HG03342 (cell line): ENCODE measurements around the gene POFUT2.
"Not testable (repeated sequence)": the region's sequence is repeated elsewhere in the genome, so short reads cannot be mapped to it uniquely, and the experiment has no call there.

Experiments
- ATAC-seq: cut with Tn5 transposase; IDR thresholded peaks from one replicate; pipeline ENCODE4 v1.9.1; 2021; ENCODE audit warnings: mild to moderate bottlenecking, moderate library complexity; ENCODE audit not compliant: unreplicated experiment

Gene POFUT2

DNA sequence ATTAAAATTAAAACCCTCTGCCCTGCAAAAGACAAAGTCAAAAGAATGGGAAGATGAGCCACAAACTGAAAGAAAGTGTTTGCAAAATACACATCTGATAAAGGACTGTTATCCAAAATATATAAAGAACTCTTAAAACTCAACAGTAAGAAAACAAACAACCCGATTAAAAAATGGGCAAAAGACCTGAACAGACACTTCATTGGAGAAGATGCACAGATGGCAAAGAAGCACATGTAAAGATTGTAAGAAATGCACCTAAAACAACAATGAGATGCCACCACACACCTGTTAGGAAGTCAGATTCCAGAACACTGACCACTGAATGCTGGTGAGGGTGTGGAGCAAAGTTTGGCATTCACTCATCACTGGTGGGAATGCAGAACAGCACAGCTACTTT is 24.6 kb upstream of the POFUT2 start:
- no peak for ATAC-seq

DNA sequence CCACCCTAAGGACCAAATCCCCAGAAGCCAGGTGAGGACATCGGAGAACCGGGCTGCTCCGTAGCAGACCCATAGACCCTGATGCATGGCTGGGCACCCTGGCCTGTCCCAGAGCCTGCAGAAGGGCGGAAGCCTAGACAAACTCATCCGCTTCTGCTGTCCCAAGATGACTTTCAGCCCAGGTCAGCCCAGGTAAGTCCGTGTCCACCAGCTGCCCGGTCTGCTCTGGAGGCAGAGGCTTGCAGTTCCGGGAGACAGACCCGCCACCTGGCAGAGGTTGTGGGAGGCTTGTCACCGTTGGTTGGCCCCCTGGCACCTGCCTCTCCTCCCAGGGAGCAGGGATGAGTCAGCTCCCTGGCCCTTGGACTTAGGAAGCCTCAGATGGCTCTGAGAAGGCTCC is 22.8 kb upstream of the POFUT2 start:
- no peak for ATAC-seq

DNA sequence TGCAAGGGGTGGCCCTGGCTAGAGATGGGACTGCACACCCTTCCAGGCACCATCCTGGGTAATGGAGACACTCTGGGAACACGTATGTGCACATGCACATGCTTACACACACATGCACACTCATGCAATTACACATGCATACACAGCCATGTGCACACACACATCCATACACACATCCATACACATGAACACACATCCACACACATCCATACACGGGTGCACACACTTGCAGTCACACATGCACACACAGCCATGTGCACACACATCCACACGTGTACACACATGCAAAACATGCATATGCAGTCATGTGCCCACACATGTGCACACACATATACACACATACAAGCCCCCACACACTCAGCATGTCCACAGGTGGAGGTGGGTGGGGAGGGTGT is 22.3 kb upstream of the POFUT2 start:
- no peak for ATAC-seq

DNA sequence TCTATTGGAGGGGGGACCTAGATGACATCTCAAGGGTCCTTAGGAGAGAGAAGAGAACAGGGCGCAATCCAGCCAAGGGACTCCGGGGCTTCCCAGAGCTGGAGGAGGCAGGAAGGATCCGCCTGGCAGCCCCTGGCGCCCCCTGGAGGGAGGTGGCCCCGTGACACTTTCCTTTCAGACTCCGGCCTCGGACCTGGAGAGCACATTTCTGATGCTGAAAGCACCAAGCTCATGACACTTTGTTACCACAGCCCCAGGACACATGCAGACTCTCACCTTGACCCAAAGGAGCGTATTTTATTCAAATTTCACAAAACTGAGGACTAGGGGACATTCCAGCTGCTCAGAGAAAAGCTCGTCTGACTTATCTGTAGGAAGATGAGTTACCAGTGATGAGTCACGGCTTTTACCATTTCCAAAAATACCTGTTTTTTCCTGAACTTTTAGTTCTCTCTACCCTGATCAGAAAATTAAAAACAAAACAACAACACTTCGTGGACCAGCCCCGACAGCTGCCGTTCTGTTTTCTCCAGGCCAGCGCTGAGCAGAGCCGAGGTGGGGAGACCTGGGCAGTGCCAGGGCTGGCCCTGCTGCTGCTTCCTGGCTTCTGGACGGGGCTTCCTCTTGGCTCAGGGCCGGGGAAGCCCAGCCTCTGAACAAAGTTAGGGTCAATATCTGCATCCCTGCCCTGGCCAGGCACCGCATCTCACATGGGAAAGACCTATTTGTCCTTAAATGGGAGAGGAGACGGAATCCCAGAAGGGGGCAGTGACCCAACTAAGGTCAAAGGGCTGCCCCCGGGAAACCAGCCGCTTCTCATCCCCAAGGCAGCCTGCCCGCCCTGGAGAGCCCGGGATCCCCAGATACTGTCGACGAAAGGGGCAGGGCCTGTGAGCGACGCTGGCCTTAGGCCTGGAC is 21.6 kb upstream of the POFUT2 start:
- no peak for ATAC-seq

GRCh38 chr21:45308194-45309068 is 20.7 kb upstream of the POFUT2 start:
- ATAC-seq: no peak

DNA sequence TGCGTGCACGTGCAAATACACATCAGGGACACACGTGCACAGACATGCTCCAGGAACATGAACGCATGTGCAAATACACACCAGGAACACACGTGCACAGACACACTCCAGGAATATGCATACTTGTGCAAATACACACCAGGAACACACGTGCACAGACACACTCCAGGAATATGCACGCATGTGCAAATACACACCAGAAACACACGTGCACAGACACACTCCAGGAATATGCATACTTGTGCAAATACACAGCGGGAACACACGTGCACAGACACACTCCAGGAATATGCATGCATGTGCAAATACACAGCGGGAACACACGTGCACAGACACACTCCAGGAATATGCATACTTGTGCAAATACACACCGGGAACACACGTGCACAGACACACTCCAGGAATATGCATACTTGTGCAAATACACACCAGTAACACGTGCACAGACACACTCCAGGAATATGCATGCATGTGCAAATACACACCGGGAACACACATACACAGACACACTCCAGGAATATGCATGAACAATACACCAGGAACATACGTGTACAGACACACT is 20.0 kb upstream of the POFUT2 start:
- ATAC-seq: not testable (repeated sequence)

- ATAC-seq: no peak
These were observed 19.3 kb upstream of the POFUT2 start for GRCh38 chr21:45306832-45307571.

- no peak for ATAC-seq
These were observed 18.7 kb upstream of the POFUT2 start for GRCh38 chr21:45306453-45306831.

DNA sequence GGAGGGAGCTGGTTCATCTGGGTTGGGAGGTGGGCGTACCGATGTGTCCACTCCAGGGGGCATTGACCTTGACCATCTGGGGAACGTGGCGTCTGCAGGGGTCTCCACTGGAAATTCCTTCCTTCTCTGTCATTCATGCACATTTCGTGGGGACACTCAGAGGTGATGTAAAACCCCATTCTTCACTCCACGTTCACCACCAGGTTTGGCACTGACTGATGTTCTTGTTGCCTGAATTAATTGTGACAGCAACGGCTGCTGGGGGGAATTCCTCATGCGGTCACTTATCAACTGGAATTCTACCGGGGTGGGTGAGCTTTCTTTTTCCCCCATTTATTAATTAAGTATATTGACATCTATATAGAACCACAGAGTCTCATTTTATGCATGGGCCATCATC is 18.1 kb upstream of the POFUT2 start:
- no peak for ATAC-seq

DNA sequence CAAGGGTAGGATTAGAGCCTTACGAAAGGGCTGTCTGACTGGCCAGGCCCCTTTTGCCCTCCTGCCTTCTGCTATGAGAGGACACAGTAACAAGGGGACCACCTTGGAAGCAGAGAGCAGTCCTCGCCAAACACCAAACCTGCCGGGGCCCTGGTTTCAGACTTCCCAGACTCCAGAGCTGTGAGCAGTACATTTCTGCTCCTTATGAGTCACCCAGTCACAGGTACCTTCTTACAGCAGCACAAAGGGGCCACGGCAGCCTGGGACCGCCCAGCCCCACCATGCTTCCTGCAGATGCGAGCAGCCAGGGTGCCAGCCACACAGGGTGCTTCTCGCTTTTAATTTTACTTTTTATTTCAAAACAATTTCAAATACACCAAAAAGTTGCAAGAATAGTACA is 17.2 kb upstream of the POFUT2 start:
- no peak for ATAC-seq

DNA sequence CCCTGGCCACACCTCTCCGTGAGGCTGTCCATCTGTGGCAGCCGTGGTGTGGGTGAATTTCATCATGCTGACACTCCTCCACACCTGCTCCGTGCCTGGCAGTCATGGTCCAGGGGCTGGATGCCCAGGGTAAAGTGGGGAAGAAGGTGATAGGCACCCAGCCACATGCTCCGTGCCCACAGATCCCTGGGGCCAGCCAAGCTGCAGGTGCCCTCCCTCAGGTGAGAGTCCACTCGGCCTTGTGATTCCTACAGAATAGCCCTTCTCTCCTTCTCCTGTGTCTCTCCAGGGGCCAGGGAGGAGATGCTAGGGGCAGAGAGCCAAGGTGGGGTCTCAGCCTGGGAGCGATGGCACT is 16.8 kb upstream of the POFUT2 start:
- ATAC-seq: no peak

DNA sequence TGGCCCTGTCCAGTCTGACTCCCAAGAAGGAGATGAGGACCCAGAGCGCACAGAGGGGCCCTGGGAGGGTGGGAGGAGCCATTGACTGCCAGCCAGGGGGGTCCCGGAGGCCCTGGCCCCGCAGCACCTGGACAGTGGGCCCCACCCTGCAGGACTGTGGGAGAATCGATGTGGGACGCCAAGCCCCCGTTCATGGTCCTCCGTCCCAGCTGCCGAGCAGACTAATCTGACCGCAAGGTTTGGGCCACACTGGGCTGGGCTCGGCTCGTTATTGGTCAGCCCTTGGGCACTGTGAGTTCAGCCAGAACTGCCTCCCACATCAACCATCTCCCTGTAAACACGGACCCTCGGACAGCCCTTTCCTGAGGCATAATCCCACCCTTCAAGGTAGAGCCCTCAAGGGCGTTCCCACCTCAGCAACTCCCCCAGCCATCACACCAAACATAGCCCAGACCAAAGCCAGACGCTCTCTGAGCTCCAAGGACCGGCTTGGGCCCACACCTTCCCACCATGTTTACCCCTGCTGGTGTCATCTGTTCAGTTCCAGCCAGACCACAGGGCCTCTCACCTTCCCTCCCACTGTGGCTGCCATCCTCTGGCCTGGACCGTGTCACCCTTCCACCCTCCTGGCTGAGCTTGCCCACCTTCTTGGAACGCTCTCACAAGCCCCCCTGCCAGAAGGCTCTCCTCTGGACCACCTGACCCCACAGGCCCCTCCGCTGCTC is 16.2 kb upstream of the POFUT2 start:
- ATAC-seq: no peak

GRCh38 chr21:45303091-45303615 is 15.5 kb upstream of the POFUT2 start:
- no peak for ATAC-seq

- no peak for ATAC-seq
These were observed 14.7 kb upstream of the POFUT2 start for GRCh38 chr21:45302082-45303061.

GRCh38 chr21:45301521-45302081 is 13.9 kb upstream of the POFUT2 start:
- no peak for ATAC-seq

DNA sequence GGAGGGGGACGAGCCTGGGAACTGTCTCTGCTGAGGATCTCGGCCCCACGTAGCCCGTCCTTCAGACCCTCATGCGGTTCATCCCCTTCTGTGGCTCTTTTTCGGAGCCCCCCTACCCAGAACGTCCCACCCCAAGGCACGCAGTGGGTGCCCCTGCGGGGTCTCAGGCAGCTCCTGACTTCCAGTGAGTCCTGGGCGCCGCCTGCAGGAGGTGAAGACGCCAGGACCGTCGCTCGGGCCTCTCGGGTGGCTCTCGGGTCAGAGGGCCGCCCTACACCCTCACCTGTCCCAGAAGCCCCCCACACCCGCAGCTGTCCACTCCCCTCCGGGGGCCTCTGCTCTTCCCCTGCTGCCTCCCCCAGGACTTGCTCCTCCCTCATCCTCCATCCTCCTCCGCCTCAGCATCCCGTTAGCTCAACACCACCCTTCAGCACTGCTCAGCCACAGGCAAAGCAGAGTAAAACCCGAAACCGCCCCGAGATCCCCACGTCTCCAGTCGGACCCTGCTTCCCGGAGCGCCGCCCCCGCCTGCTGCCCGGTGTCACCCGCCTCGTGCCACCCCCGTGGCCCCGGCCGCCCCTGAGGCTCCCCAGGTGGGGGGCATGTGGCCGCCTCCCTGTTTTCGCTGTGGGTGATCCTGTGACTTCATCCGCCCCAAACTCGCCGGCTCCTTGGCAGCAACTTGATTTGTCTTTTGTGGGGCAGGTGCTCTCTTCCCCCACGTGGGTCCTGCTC is 13.3 kb upstream of the POFUT2 start:
- ATAC-seq: no peak

GRCh38 chr21:45299864-45300785 is 12.4 kb upstream of the POFUT2 start:
- no peak for ATAC-seq
